GM18951 (cell line): ENCODE data around the gene PDCL3.

ENCODE experiments used
- POLR2A ChIP-seq: IDR thresholded peaks from 4 replicates; pipeline ENCODE4 v1.6.1; 2011; ENCODE audit warnings: mild to moderate bottlenecking; ENCODE audit not compliant: insufficient read length, insufficient read depth; ENCODE audit errors: extremely low read depth
- in situ Hi-C: fragments of 300-500 bp; cut with MboI; formaldehyde crosslinking; loops from one replicate; pipeline ENCODE4 v1.12.0; 2022; ENCODE audit warnings: low sequenced_read_pairs, mixed read lengths, inconsistent platforms; ENCODE audit not compliant: unreplicated experiment

Gene PDCL3

GRCh38 chr2:100624536-100624935 is 61.7 kb downstream of the PDCL3 start:
- no peak for TF ChIP-seq POLR2A
- in situ Hi-C loops = loop anchor here (25.0 kb wide), 1 partner anchor 363 kb away; no protein-coding TSS in a partner anchor

DNA sequence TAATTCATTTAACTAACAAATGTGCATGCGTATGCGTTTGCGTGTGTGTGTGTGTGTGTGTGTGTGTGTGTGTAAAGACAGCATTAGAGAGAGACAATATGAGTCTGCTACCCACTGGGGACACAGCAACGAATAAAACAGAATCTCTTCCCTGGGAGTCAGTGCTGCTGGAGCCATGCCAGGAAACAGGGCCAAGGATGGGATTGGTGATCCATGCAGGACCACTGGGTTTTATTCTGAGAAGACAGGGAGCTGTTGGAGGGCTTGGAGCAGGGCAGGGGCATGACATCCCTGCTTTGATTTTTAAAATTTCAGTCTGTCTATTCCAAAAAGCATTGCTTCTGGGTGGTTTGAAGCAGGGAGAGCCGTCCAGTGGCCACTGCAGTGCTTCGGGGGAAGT is 62.9 kb downstream of the PDCL3 start:
- in situ Hi-C loops = no loop called here
- no peak for TF ChIP-seq POLR2A
